Muscle layer of colon (tissue), 2 donors: ENCODE results near the gene ESM1.
"Not testable (repeated sequence)": the region's sequence is repeated elsewhere in the genome, so short reads cannot be mapped to it uniquely, and the experiment has no call there.

Experiments used
- H3K27ac ChIP-seq: one replicate; pipeline ENCODE4 v1.7.0; 2013; ENCODE audit warnings: low read depth, mild to moderate bottlenecking, low read length, moderate library complexity
- H3K27me3 ChIP-seq, 2 donors: one replicate each; pipeline ENCODE4 v1.7.0; 2013; ENCODE audit warnings: low read length in 2 of 2, mild to moderate bottlenecking in 2 of 2; ENCODE audit not compliant: insufficient read depth in 2 of 2, control insufficient read depth in 1 of 2
- H3K36me3 ChIP-seq: one replicate; pipeline ENCODE4 v1.7.0; 2013; ENCODE audit warnings: mild to moderate bottlenecking, low read length; ENCODE audit not compliant: insufficient read depth
- H3K4me1 ChIP-seq: one replicate; pipeline ENCODE4 v1.7.0; 2013; ENCODE audit warnings: mild to moderate bottlenecking, low read length; ENCODE audit not compliant: insufficient read depth
- H3K4me3 ChIP-seq, 2 donors: one replicate each; pipeline ENCODE4 v1.7.0; 2013; ENCODE audit warnings: low read length in 2 of 2, low read depth in 1 of 2, mild to moderate bottlenecking in 1 of 2, moderate library complexity in 1 of 2
- H3K9ac ChIP-seq: one replicate; pipeline ENCODE4 v1.7.0; 2013; ENCODE audit warnings: low read length
- H3K9me3 ChIP-seq: one replicate; pipeline ENCODE4 v1.7.0; 2013; ENCODE audit warnings: mild to moderate bottlenecking, low read length
- donor health status: abdominal sarcoma.
- donor health status: Adenocarcinoma of cecum.

The ESM1 gene, protein sequence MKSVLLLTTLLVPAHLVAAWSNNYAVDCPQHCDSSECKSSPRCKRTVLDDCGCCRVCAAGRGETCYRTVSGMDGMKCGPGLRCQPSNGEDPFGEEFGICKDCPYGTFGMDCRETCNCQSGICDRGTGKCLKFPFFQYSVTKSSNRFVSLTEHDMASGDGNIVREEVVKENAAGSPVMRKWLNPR

DNA sequence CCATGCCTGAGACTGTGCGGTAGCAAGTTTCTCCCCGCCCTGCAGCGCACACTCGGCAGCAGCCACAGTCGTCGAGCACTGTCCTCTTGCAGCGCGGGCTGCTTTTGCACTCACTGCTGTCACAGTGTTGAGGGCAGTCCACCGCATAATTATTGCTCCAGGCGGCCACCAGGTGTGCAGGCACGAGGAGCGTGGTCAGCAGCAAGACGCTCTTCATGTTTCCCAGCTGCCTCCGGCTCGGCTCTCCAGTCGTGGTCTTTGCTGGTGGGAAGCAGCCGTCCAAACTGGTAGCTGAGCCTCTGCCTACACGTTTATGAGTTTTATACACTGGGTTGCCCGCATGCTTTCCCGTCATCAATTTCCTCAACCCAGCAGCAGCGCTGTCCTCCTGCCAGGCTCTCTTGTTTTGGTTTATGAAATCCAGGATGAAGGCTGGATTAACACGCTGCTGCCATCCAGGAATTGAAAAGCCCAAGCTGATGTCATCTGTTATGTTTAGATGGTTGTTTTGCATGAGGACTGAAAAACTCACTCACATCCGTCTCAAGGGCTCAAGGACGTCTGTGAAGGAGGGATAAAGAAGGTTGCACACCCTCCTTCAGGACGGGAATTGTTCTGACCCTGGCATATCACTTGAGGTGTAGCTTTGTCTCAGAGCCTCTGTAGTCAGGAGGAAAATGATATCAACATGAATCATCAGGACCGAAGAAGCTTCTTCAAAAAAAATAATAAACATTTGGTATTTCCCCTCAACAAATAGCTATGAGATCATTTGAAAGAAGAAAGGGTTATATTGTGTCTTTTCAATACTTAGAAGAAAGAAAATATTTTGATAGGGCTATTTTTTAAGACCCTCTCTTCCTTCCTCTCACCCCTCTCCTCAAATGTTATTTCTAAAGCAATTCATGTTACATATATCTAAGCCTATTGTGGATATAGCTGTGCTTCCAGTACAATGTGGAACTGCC is at the start of gene ESM1:
Gene ESM1, minus strand, starts transcription at position 293 of the 968 bp plus-strand sequence. Its CDS starts 76 bp downstream, at position 217.
- Histone ChIP-seq H3K9me3 (no peaks in the 10 kb centered on the region), H3K36me3 (no peaks in the 10 kb centered on the region), H3K4me3 (no peak within 1 kb of the TSS), H3K4me1 (no peaks in the 10 kb centered on the region), H3K9ac (no peak within 1 kb of the TSS), H3K27me3 (peaks cover 4 to 9% of the 10 kb centered on the region in 2 donors), H3K27ac (no peak within 1 kb of the TSS)

DNA sequence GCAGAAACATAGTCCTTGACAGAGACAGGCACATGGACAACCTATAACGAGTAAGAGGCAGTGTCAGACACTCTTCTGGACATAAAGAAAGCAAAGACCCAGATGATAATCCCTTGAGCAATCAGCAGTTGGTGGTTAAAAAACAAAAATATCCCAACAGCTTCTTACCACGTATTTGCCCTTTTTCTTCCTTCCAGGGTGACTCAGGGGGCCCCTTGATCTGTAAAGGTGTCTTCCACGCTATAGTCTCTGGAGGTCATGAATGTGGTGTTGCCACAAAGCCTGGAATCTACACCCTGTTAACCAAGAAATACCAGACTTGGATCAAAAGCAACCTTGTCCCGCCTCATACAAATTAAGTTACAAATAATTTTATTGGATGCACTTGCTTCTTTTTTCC is 48.2 kb upstream of the ESM1 start:
- no peaks in the 10 kb centered on the region for H3K9me3 ChIP-seq
- H3K4me1 ChIP-seq = no peaks in the 10 kb centered on the region
- H3K9ac ChIP-seq = no peak overlapping the region
- H3K36me3 ChIP-seq = no peaks in the 10 kb centered on the region
- no peak overlapping the region for H3K27ac ChIP-seq
- H3K27me3 ChIP-seq = no peaks in the 10 kb centered on the region
- H3K4me3 ChIP-seq = no peak overlapping the region

DNA sequence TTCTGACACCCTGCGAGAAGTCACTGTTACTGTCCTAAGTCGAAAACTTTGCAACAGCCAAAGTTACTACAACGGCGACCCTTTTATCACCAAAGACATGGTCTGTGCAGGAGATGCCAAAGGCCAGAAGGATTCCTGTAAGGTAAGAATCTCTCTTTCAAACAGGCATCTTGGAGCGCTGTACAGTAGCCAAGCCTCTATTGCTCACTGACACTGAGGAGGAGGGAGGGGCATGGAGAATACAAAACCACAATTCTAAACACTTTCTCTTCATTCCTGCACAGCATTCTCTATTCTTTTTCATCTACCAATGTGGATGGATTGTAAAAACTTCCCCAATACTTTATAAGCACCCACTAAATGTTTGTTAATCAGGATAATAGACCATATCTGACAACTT is 46.1 kb upstream of the ESM1 start:
- H3K9ac ChIP-seq = no peak overlapping the region
- no peaks in the 10 kb centered on the region for H3K4me1 ChIP-seq
- H3K27ac ChIP-seq = no peak overlapping the region
- no peak overlapping the region for H3K4me3 ChIP-seq
- no peaks in the 10 kb centered on the region for H3K36me3 ChIP-seq
- no peaks in the 10 kb centered on the region for H3K27me3 ChIP-seq
- H3K9me3 ChIP-seq = no peaks in the 10 kb centered on the region

DNA sequence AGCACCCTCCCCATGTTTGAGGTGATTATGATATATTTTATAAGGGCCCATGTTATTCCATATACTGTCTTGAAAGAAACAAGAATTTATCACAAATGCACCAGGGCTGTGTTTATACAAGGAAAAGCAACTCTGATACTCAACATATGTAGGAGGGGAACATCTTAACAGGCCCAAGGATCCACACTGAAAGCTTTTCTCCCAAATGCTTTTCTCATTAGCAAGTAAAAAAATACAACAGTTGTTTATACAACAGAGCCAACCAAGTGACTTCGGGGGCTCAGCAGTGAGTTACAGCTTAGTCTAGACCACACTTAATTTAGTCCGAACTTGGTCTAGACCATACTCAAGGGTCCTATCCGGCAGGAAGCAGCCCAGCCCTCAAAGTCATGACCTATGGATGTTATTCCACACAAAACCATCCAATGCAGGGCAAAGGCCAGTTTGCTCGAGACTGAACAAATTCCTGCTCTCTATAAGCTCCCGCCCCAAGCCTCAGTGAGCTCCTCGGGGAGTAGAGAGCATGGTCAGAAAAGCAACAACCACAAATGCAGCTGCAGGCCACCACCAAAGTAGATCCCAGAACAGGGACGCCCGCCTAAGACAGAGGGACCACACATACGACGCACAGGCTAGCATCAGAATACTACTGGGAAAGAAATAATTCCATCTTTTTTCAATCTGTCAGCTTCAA is 45.4 kb upstream of the ESM1 start:
- H3K27ac ChIP-seq = no peak overlapping the region
- no peak overlapping the region for H3K4me3 ChIP-seq
- no peaks in the 10 kb centered on the region for H3K27me3 ChIP-seq
- H3K36me3 ChIP-seq = no peaks in the 10 kb centered on the region
- no peaks in the 10 kb centered on the region for H3K9me3 ChIP-seq
- H3K9ac ChIP-seq = no peak overlapping the region
- H3K4me1 ChIP-seq = no peaks in the 10 kb centered on the region

DNA sequence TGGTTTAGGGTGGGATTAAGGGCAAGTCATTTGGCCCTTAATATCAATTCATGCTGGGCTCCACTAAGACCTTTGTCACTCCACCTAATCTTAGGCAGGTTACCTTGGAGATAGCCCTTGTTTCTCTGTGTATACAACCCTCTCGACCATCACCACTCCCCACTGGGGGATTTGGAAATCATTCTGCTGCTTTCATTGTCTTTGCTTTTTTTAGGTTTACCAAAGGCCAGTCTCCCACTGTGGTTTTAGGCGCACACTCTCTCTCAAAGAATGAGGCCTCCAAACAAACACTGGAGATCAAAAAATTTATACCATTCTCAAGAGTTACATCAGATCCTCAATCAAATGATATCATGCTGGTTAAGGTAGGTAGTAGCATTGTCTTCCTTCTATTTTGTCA is 44.8 kb upstream of the ESM1 start:
- H3K9ac ChIP-seq = no peak overlapping the region
- H3K4me3 ChIP-seq = no peak overlapping the region
- no peaks in the 10 kb centered on the region for H3K9me3 ChIP-seq
- no peak overlapping the region for H3K27ac ChIP-seq
- no peaks in the 10 kb centered on the region for H3K36me3 ChIP-seq
- H3K4me1 ChIP-seq = no peaks in the 10 kb centered on the region
- H3K27me3 ChIP-seq = no peaks in the 10 kb centered on the region

DNA sequence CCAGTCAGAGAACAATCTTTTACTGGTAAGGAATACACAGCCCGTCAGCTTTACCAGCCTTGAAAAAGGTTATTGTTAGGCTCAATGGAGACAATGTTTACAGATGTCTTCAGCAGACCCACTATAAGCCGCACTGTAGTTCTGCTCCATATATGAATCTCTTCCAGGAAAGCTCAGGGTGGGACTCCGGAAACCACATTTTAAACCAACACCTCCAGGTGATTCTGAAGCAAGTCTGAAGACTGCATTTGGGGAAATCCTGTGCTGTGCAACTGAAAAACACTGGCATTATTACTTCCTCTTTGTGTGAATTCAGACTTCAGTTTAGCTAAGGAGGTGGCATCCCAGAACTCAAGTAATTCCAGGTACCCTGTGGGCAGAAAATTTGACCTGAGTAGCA is 42.2 kb upstream of the ESM1 start:
- no peaks in the 10 kb centered on the region for H3K9me3 ChIP-seq
- no peaks in the 10 kb centered on the region for H3K36me3 ChIP-seq
- no peaks in the 10 kb centered on the region for H3K27me3 ChIP-seq
- no peak overlapping the region for H3K9ac ChIP-seq
- no peak overlapping the region for H3K27ac ChIP-seq
- H3K4me3 ChIP-seq = no peak overlapping the region
- no peaks in the 10 kb centered on the region for H3K4me1 ChIP-seq

DNA sequence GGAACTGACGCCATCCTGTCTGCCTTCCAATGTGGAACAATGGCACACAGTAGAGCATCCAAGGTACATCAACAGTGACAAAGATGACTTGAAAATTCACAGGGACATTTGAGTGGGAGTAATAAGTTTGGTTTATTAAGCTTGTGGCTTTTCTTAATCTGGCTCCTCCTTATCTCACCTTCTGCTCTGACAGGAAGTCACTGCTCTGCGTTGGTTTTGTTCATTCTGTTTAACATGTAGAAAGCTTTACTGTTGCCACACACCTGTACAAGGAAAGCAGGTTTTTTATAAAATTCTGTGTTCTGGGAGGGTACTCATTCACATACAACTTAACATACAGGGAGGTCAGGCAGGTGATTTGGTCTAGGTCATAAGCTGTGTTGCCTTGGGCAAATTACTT is 37.1 kb upstream of the ESM1 start:
- H3K9me3 ChIP-seq = no peaks in the 10 kb centered on the region
- no peak overlapping the region for H3K4me3 ChIP-seq
- H3K9ac ChIP-seq = no peak overlapping the region
- no peaks in the 10 kb centered on the region for H3K36me3 ChIP-seq
- no peaks in the 10 kb centered on the region for H3K27me3 ChIP-seq
- no peak overlapping the region for H3K27ac ChIP-seq
- no peaks in the 10 kb centered on the region for H3K4me1 ChIP-seq

DNA sequence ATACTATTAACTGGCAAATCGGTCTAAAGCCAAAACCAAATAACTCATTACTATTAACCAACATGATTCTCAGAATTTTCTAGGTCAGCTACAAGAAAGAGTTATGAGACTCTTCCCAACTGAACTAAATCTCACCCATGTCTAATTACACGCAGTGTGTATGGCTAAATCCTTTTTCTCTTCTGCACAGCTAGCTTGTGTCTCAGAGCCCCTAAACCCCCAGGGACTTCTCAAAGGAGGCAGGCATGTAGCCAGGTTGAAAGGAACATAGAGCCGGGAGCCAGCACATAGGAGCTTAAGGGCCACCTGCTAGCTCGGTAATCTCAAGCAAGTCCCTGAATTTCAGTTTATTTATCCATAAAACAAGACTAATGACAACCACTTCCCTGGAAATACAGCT is 36.4 kb upstream of the ESM1 start:
- H3K4me1 ChIP-seq = no peaks in the 10 kb centered on the region
- H3K4me3 ChIP-seq = no peak overlapping the region
- no peaks in the 10 kb centered on the region for H3K9me3 ChIP-seq
- H3K36me3 ChIP-seq = no peaks in the 10 kb centered on the region
- H3K27ac ChIP-seq = no peak overlapping the region
- no peaks in the 10 kb centered on the region for H3K27me3 ChIP-seq
- no peak overlapping the region for H3K9ac ChIP-seq

DNA sequence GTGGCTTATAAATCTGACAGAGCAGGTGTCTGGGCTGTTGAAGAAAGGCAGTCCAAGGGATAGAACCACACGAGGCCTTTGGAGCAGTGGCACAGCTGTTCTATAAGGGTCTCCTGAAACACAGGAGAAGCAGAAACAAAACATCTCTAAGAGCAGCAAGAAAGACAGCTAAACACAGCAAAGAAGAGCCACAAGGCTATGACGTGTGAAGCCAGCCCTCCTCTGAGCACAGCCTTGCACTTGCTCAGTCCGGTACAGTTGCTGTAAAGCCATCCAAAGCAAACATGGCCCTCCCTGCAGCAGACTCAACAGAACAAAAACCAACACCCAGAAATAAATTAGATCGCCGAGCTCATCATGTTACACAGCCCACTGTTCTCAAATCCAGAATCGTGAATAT is 36.0 kb upstream of the ESM1 start:
- Histone ChIP-seq H3K9ac (no peak overlapping the region), H3K4me3 (no peak overlapping the region), H3K9me3 (no peaks in the 10 kb centered on the region), H3K27ac (no peak overlapping the region), H3K27me3 (no peaks in the 10 kb centered on the region), H3K36me3 (no peaks in the 10 kb centered on the region), H3K4me1 (no peaks in the 10 kb centered on the region)

DNA sequence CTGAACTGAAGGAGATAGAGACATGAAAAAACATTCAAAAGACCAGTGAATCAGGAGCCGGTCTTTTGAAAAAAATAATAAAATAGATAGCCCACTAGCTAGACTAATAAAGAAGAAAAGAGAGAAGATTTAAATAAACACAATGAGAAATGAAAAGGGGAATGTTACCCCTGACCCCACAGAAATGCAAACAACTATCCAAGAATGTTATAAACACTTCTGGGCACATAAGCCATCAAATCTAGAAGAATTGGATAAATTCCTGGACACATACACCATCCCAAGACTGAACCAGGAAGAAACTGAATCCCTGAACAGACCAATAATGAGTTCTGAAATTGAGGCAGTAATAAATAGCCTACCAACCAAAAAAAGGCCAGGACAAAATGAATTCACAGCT is 24.8 kb upstream of the ESM1 start:
- H3K27me3 ChIP-seq, H3K9ac ChIP-seq, H3K27ac ChIP-seq, H3K36me3 ChIP-seq, H3K4me3 ChIP-seq, H3K9me3 ChIP-seq, H3K4me1 ChIP-seq: not testable (repeated sequence)

DNA sequence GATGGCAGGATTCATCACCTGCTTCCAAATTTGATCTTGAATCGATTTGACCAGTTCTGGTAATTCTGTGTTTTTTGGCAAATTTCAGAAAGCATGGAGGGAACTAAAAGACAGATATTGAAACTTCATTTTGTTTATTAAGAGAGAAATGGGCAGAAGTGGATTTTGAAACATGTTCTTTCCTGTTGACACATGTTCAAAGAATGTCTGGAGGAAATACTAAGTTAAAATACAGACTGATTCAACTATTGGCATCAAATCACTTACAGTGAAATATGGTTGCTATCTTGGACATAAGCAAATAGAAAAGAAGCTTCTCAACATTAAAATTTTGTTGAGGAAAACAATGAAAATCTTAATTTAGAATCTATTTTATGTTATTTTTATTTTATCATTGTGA is 19.3 kb upstream of the ESM1 start:
- Histone ChIP-seq H3K36me3 (no peaks in the 10 kb centered on the region), H3K4me1 (no peaks in the 10 kb centered on the region), H3K9me3 (no peaks in the 10 kb centered on the region), H3K27ac (no peak overlapping the region), H3K27me3 (no peaks in the 10 kb centered on the region), H3K9ac (no peak overlapping the region), H3K4me3 (no peak overlapping the region)
